CMK (cell line): ENCODE results near the gene ZFYVE26.
"Not testable (repeated sequence)": the region's sequence is repeated elsewhere in the genome, so short reads cannot be mapped to it uniquely, and the experiment has no call there.

ENCODE experiments used
- DNase-seq: peaks from one replicate; pipeline ENCODE4 v3.0.0-alpha.2; 2010; ENCODE audit warnings: low read depth

ZFYVE26 gene

GRCh38 chr14:67749341-67750084 is 66.9 kb downstream of the ZFYVE26 start:
- DNase-seq = no peak

- no peak for DNase-seq
Measured at GRCh38 chr14:67748312-67748711, 68.1 kb downstream of the ZFYVE26 start.

GRCh38 chr14:67746927-67747326 is 69.5 kb downstream of the ZFYVE26 start:
- DNase-seq = no peak

DNA sequence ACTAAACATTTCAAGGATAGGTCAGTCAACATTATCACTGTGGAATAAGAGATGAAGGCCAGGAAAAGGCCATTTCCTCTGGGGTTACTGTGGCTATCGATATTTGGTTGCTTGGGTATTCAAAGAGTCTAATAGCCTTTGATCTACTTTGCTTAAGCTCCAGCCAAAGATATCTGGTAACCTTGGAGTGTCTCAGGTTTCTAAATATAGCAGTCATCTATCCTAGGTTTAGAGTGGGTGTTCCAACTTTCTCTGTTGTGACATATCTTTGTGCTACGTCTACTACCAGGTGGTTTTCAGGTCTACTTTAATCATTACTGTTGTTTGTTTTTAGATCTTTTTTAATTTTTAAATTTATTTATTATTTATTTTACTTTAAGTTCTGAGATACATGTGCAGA is 72.3 kb downstream of the ZFYVE26 start:
- DNase-seq = no peak

GRCh38 chr14:67738740-67739504 is 77.5 kb downstream of the ZFYVE26 start:
- no peak for DNase-seq

DNA sequence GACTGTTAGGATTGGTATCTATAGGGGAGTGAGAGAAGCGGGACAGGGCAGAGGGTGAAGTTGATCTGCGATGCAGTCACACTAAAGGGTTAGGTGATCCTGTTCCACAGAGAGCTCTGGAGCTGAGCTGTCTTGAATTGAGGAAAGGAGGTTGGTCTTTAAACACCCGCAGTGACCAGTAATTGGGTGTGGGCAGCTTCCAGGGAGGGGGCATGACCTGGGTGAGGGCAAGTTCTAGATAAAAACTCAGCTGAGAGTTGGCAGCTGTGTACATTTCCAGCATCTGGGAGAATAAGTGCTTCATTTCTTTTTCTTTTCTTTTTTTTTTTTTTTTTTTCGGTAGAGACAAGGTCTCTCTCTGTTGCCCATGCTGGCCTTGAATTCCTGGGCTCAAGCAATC is 79.6 kb downstream of the ZFYVE26 start:
- DNase-seq = no peak

DNA sequence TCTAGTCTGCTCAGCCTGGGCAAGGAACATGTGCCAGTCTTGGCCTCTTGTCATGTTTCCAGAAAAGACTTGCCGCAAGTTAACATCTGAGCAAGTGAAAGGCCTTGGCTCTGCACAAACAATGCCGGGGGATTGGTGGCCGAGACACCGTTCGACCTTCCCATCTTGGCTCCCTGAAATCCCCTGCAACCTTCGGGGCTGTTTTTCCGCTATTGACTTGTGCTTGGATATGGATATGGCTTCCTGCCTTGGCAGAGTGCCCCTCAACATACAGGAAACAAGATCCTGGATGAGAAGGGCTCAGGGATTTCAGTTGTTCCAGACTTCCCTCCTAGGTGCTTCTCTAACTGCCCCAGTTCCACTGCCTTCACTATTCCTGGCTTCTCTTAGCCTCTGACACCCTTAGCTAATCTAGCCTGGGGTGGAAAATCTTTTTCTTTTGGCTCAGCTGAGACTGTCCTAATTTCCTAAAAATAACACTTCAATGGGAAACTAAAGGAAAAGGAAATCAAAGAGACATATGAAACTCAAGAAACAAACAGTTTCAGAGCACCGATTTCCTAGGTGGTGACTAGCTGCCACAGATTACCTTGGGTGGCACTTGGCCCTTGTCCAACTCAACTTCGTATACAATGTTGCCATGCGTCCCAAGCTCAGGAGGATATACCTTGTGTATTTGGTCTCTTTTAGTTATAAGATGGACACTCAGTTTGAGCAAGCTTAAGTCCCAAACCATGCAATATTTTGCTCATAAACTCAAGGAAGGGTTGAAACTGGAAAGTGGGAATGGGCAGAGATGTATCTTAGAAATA is 80.8 kb downstream of the ZFYVE26 start:
- DNase-seq = no peak

DNA sequence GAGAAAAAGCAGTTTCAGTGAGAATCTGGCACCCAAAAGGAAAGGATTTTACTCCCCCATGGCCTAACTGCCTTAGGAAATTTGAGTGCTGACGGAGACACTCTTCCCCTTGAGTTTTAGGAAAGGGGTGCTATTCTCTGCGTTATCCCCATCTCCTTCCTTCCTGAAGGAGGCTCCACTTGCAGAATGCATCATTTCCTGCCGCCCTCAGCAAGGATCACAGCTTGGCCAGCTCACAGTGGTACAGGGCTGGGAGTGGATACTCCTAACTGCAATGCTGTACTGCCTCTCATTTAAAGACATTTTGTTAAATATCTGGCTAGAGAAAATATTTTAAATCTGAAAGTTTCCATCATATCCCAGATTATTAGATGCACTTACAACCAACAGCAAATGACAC is 81.7 kb downstream of the ZFYVE26 start:
- DNase-seq = no peak

DNA sequence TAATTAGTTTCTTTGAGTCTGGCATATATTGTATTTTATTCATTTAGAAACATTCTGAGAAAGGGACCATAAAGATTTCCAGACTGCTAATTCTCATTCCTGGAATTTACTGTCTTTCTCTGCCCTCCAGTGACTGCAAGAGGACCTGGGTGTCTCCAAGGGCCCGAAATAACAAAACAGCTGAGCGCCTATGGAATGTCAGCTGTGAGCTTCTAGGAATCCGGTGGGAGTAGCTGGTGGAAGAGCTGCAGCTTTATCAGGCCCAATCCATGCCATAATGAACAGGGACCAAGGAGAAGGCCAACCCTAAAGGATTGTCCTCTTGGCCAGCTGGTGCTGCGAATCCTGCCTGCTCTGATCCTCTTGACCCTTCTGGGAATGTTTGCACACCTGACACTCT is 82.8 kb downstream of the ZFYVE26 start:
- no peak for DNase-seq

- DNase-seq = no peak
Measured at GRCh38 chr14:67729072-67729885, 87.1 kb downstream of the ZFYVE26 start.

GRCh38 chr14:67728258-67728657 is 88.1 kb downstream of the ZFYVE26 start:
- no peak for DNase-seq

DNA sequence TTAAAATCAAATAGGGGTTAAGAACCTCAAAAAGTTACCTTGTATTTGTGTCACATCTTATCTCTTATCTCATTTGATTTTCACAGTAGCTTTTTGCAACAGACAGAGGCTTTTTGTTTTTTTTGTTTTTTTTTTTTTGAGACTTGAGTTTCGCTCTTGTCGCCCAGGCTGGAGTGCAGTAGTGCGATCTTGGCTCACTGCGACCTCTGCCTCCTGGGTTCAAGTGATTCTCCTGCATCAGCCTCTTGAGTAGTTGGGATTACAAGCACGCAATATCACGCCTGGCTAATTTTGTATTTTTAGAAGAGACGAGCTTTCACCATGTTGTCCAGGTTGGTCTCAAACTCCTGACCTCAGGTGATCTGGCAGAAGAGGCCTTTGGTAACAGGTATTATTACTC is 89.0 kb downstream of the ZFYVE26 start:
- no peak for DNase-seq

GRCh38 chr14:67725171-67725570 is 91.2 kb downstream of the ZFYVE26 start:
- DNase-seq = no peak

GRCh38 chr14:67722293-67722692 is 94.1 kb downstream of the ZFYVE26 start:
- no peak for DNase-seq

- DNase-seq = no peak
Measured at GRCh38 chr14:67721875-67722274, 94.5 kb downstream of the ZFYVE26 start.

GRCh38 chr14:67719866-67720265 is 96.5 kb downstream of the ZFYVE26 start:
- DNase-seq = no peak

GRCh38 chr14:67719385-67719784 is 97.0 kb downstream of the ZFYVE26 start:
- not testable (repeated sequence) for DNase-seq

GRCh38 chr14:67718265-67718664 is 98.1 kb downstream of the ZFYVE26 start:
- DNase-seq = no peak

- DNase-seq = no peak
Measured at GRCh38 chr14:67717048-67717447, 99.3 kb downstream of the ZFYVE26 start.

DNA sequence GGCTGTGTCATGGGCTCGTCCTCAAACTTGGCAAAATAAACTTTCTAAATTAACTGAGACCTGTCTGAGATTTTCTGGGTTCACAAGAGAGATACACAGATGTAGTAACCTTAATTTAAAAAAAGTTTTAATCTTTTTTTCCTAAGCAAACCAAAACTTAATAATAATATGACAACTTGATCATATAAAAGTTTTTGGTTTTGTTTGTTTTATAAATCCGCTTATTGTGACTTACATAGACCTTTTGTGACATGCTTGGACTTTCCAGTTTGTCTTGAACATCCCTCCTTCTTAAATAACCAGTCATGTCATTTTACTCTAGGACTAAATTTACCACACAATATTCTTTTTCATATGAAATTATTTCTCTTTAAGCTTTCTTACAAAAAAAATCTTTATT is 106.2 kb downstream of the ZFYVE26 start:
- DNase-seq = no peak

GRCh38 chr14:67709796-67710195 is 106.6 kb downstream of the ZFYVE26 start:
- not testable (repeated sequence) for DNase-seq

DNA sequence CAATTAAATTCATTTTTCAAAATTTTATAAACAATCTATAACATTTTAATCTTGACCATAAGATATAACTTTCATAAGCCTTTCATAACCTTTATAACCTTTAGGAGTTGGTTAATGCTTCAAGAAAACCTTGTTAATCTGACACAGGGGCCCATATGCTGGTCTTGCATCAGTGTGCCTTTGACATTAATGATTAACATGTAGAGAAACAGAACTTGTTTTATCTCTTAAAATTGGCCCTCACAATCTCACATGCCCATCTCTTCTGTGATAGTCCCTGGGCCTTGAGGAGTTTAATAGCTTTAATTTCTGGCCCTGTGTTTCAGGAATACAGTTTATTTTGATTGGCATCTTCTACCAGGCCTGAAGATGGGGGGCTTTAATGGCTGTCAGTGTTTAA is 107.0 kb downstream of the ZFYVE26 start:
- DNase-seq = not testable (repeated sequence)
